Ovary (tissue), 3 donors: ENCODE data around the gene TRIP12.

ENCODE experiments used
- EP300 ChIP-seq: sonication (generic); formaldehyde crosslinking; IDR thresholded peaks from one replicate; pipeline ENCODE4 v1.6.1; 2017; ENCODE audit warnings: antibody characterized with exemption
- POLR2A ChIP-seq: fragments of 450-650 bp; IDR thresholded peaks from one replicate; pipeline ENCODE4 v1.6.1; 2017; ENCODE audit warnings: antibody characterized with exemption, mild to moderate bottlenecking, moderate library complexity
- TF ChIP-seq, protein P1 (sequence below), 3 donors: fragments of 450-650 bp in 2 of 3; fragments of 200-600 bp in 1 of 3; IDR thresholded peaks; one replicate each; pipeline versions ENCODE4 v1.5.1 to v1.8.0; 2016 to 2022; ENCODE audit warnings: antibody characterized with exemption in 3 of 3, mild to moderate bottlenecking in 1 of 3
- donor health status: DM: no; HTN: no; CAD: no.

GRCh38 chr2:229805559-229805958 lies 116.2 kb downstream of the TRIP12 start:
- TF ChIP-seq, protein P1, sequence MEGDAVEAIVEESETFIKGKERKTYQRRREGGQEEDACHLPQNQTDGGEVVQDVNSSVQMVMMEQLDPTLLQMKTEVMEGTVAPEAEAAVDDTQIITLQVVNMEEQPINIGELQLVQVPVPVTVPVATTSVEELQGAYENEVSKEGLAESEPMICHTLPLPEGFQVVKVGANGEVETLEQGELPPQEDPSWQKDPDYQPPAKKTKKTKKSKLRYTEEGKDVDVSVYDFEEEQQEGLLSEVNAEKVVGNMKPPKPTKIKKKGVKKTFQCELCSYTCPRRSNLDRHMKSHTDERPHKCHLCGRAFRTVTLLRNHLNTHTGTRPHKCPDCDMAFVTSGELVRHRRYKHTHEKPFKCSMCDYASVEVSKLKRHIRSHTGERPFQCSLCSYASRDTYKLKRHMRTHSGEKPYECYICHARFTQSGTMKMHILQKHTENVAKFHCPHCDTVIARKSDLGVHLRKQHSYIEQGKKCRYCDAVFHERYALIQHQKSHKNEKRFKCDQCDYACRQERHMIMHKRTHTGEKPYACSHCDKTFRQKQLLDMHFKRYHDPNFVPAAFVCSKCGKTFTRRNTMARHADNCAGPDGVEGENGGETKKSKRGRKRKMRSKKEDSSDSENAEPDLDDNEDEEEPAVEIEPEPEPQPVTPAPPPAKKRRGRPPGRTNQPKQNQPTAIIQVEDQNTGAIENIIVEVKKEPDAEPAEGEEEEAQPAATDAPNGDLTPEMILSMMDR (IDR thresholded peaks at IDR 0.05), result no peak
- TF ChIP-seq EP300 (no peak), POLR2A (no peak)
